T-helper 22 cell (primary cell): ENCODE results near the gene DRD5.

Experiments used
- DNase-seq: peaks from one replicate; pipeline ENCODE4 v3.0.0-alpha.2; 2020; ENCODE audit warnings: low read depth

Gene DRD5

DNA sequence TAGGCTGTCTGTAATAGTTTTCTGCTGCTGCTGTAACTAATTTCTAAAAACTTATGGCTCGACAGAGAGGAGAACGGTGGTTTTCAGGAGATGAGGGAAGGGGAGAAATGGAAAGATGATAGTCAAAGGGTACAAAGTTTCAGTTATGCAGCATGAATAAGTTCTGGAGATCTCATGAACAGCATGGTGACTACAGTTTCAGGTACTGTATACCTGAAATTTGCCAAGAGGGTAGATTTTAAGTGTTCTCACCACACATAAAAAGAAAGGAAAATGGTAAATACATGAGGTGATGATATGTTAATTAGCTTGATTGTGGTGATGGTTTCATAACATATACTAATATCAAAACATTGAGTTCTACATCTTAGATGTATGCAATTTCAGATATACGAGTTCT lies 34.9 kb downstream of the DRD5 start:
- no peak for DNase-seq

DNA sequence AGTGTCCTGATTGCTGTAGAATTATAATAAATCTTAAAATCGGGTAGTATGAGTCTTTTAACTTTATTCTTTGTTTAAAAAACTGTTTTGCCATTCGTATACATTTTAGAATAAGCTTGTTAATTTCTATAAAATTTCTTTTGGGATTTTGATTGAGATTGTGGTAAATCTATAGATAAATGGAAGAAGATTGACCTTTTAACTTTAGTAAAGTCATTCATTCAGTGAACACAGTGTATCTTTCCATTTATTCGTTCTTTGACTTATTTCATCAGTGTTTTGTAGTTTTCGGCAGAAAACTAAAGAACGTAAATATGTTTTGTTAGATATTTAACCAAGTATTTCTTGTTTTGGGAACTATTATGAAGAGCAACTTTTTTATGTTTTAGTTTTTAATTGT lies 38.9 kb downstream of the DRD5 start:
- no peak for DNase-seq

DNA sequence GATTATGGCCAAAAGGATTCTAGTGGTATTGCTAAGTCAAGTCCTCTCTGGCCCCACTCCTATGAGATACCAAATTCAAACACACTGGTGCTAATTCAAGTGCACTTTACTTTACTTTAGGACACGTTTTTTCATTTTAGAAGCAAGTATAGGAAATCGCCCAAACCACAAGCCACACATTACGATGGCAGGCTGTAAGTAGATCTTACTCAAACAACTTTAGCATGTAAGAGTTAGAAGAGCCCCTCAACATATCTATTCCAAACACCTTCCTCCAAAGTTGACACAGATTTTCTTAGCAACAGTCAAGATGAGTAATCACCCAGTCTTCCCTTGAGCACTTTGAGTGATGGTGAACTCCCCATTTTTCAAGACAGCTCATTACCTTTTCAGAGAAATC lies 43.6 kb downstream of the DRD5 start:
- no peak for DNase-seq

DNA sequence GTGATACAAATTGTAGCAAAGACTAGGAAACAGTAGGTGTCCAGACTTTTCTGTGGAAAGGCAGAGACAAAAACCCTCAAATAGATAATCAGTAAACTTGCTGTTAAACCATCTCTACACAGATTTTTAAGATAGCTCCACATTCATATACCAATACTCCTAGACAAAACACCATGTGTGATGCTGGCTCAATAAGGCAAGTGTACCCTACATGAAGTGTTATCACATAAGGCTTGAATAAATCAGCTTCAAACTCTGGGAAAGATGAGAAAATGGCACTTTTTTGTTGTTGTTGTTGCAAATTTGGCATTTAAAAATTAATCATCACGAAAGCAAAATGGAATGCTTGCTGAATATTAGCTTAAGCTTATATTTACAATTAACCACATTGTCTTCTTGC lies 45.1 kb downstream of the DRD5 start:
- no peak for DNase-seq

DNA sequence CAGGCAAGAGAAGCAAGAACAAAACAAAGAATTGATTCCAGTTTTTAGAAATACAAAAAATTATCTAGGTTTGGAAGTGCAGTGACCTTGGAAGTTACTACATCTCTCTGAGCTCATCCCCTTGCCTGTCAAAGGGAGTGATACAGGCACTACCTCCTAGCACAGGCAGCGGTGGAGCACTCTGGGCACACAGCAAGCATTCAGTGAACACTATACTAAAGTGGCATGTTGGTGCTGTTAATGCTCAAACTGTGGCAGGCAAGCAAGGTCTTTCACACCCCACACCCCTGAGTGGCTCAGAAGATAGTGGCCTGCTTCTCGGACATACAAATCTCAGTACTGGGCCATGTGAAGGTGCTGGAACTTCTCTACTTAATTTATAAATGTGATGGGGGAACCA lies 51.2 kb downstream of the DRD5 start:
- DNase-seq, result no peak

DNA sequence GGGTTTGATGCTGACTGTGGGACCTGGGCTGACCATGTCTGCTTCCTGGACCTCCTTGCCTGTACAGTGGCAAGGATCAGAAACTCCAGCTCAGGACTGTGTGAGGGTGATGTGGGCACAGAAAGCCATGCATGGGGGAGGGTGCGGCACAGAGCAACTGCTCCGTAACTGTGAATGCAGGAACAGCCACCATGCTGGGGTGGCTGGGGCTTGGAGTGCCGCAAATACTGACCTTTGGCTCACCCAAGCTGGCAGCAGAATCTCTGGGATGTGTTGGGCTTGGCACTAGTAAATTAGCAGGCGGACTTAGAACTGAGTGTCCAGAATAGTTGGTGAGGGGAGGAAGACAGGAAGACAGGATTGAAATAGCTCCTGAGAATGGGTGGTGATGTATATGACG lies 52.0 kb downstream of the DRD5 start:
- DNase-seq, result no peak
